A673 (cell line): Measurements from ENCODE around the gene CDC42BPA. TPM values are rescaled to one million over a fixed set of nuclear protein-coding genes. Genes with fewer than 3 reads are reported as not detected.

Source experiments
- BruUV-seq: library from RNA; stranded (reverse); fragments of 400-500 nt; replicated peaks from 2 replicates; lab custom pipeline; 2021; lab: Mats Ljungman, UMichigan
- CTCF ChIA-PET: fragments of 300-600 bp; sonication (Branson Sonifier 250); formaldehyde crosslinking; loops from one replicate; lab custom pipeline; 2022; ENCODE audit warnings: antibody characterized with exemption; lab: Charles Lee
- POLR2A ChIA-PET: fragments of 300-600 bp; sonication (Branson Sonifier 250); formaldehyde crosslinking; loops from one replicate; lab custom pipeline; 2022; ENCODE audit warnings: antibody characterized with exemption; ENCODE audit not compliant: low non-redundant PET; lab: Charles Lee
- DNase-seq: peaks from one replicate; pipeline ENCODE4 v3.0.0-alpha.2; 2015; ENCODE audit warnings: low spot score
- H3K27ac ChIP-seq: fragments of 200-600 bp; sonication (generic); 2 replicates; pipeline ENCODE4 v1.5.1; 2016; ENCODE audit warnings: mixed run types, low read depth, mild to moderate bottlenecking, mixed read lengths, antibody characterized with exemption, low read length; ENCODE audit not compliant: poor library complexity, severe bottlenecking
- H3K27me3 ChIP-seq: fragments of 200-600 bp; sonication (generic); replicated peaks from 2 replicates; pipeline ENCODE4 v1.6.1; 2017; ENCODE audit warnings: mixed run types, low read depth, mild to moderate bottlenecking, mixed read lengths, antibody characterized with exemption, low read length; ENCODE audit not compliant: insufficient read depth, poor library complexity
- H3K36me3 ChIP-seq: fragments of 200-600 bp; sonication (generic); 2 replicates; pipeline ENCODE4 v1.6.1; 2016; ENCODE audit warnings: mixed run types, mild to moderate bottlenecking, mixed read lengths, antibody characterized with exemption, low read length; ENCODE audit not compliant: insufficient read depth, poor library complexity, severe bottlenecking
- H3K4me1 ChIP-seq: fragments of 200-600 bp; sonication (generic); 2 replicates; pipeline ENCODE4 v1.6.1; 2017; ENCODE audit warnings: mixed run types, mild to moderate bottlenecking, mixed read lengths, antibody characterized with exemption, low read length; ENCODE audit not compliant: insufficient read depth, poor library complexity, severe bottlenecking
- H3K4me3 ChIP-seq: fragments of 200-600 bp; sonication (generic); 2 replicates; pipeline ENCODE4 v1.5.1; 2016; ENCODE audit warnings: low read depth, mixed run types, mild to moderate bottlenecking, mixed read lengths, low read length; ENCODE audit not compliant: poor library complexity, severe bottlenecking
- H3K9me3 ChIP-seq: fragments of 200-600 bp; sonication (generic); 2 replicates; pipeline ENCODE4 v1.6.1; 2016; ENCODE audit warnings: mixed run types, low read depth, mild to moderate bottlenecking, mixed read lengths, antibody characterized with exemption, low read length; ENCODE audit not compliant: poor library complexity, severe bottlenecking
- CTCF ChIP-seq: fragments of 300-800, 200-600 bp; sonication (generic); conservative IDR thresholded peaks from 2 replicates; pipeline ENCODE4 v1.5.1; 2017; ENCODE audit warnings: low read depth, mild to moderate bottlenecking, antibody characterized with exemption, low read length, moderate library complexity, mixed read lengths
- EZH2 ChIP-seq: fragments of 200-600 bp; sonication (generic); IDR thresholded peaks from 2 replicates; pipeline ENCODE4 v1.6.1; 2017; ENCODE audit warnings: borderline replicate concordance, low read depth, mild to moderate bottlenecking, mixed read lengths, antibody characterized with exemption, low read length; ENCODE audit not compliant: poor library complexity, severe bottlenecking
- intact Hi-C: fragments of 100-400 bp; cut with micrococcal nuclease; formaldehyde crosslinking; loops from one replicate; pipeline ENCODE4 v1.10.0; 2022; ENCODE audit not compliant: unreplicated experiment
- total RNA-seq: library from RNA; stranded (reverse); gene quantifications from 2 replicates; pipeline ENCODE4 v1.2.3, GENCODE V29; 2021

CDC42BPA gene
- total RNA-seq, 1 experiment from 2014 or later = 21.7 TPM

GRCh38 chr1:227335242-227336020 is 17.1 kb upstream of the CDC42BPA start:
- no peak for TF ChIP-seq EZH2
- no peak for TF ChIP-seq CTCF
- no peak overlapping the region for H3K4me3 ChIP-seq
- H3K4me1 ChIP-seq = no peaks in the 10 kb centered on the region
- H3K9me3 ChIP-seq = peaks cover 7% of the 10 kb centered on the region
- ChIA-PET POLR2A (no interaction called here), CTCF (no interaction called here)
- H3K27ac ChIP-seq = no peak overlapping the region
- no peaks in the 10 kb centered on the region for H3K27me3 ChIP-seq
- intact Hi-C loops = no loop called here
- no peak for DNase-seq
- H3K36me3 ChIP-seq = no peaks in the 10 kb centered on the region
- no TSS peak for BruUV-seq

DNA sequence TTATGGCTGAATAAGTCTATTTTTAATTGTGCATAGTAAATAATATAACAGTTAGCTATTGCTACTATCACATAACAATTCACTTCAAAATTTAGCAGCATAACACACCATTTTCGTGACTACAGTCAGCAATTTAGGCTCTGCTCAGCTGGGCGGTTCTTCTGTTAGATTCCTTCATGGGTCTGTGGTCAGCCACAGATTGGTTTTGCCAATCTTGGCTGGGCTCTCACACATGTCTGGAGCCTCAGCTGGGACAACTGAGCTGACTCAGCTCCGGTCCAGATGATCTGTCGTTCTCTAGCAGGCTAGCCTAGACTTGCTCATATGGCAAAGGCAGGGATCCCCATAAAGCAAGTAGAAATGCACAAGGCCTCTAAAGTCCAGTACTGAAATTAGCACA is 15.1 kb upstream of the CDC42BPA start:
- H3K27ac ChIP-seq = no peak overlapping the region
- no peak for TF ChIP-seq CTCF
- no peak for TF ChIP-seq EZH2
- CTCF ChIA-PET = no interaction called here
- H3K27me3 ChIP-seq = no peaks in the 10 kb centered on the region
- intact Hi-C loops = no loop called here
- POLR2A ChIA-PET = no interaction called here
- H3K36me3 ChIP-seq = no peaks in the 10 kb centered on the region
- no peaks in the 10 kb centered on the region for H3K4me1 ChIP-seq
- BruUV-seq = no TSS peak
- DNase-seq = no peak
- H3K4me3 ChIP-seq = no peak overlapping the region
- peaks cover 7% of the 10 kb centered on the region for H3K9me3 ChIP-seq

GRCh38 chr1:227330279-227331076 is 12.2 kb upstream of the CDC42BPA start:
- H3K27me3 ChIP-seq = no peaks in the 10 kb centered on the region
- ChIA-PET CTCF (no interaction called here), POLR2A (no interaction called here)
- TF ChIP-seq EZH2 (no peak), CTCF (no peak)
- no peak overlapping the region for H3K4me3 ChIP-seq
- intact Hi-C loops = no loop called here
- H3K4me1 ChIP-seq = no peaks in the 10 kb centered on the region
- no peaks in the 10 kb centered on the region for H3K36me3 ChIP-seq
- H3K9me3 ChIP-seq = peaks cover 7% of the 10 kb centered on the region
- BruUV-seq = no TSS peak
- DNase-seq = no peak
- no peak overlapping the region for H3K27ac ChIP-seq
